Naive thymus-derived CD4-positive, alpha-beta T cell (primary cell): Measurements from ENCODE around the gene HOXA6. TPM values are rescaled to one million over a fixed set of nuclear protein-coding genes. Genes with fewer than 3 reads are reported as not detected.

Experiments used
- ATAC-seq: fragments of 150-1000 bp; cut with Tn5 transposase; 2 replicates; pipeline ENCODE4 v1.10.0; 2021; ENCODE audit warnings: mild to moderate bottlenecking, moderate library complexity
- CTCF ChIA-PET: fragments of 350-600 bp; sonication (Branson Sonifier 250); formaldehyde crosslinking; loops from one replicate; lab custom pipeline; 2021; ENCODE audit warnings: antibody characterized with exemption; lab: Charles Lee
- POLR2A ChIA-PET: fragments of 350-600 bp; sonication (Branson Sonifier 250); formaldehyde crosslinking; loops from one replicate; lab custom pipeline; 2021; ENCODE audit warnings: antibody characterized with exemption, inconsistent platforms; lab: Charles Lee
- DNase-seq, 9 donors: peaks; one replicate each; pipeline versions ENCODE4 v3.0.0 to v3.0.0-alpha.2; 2020 to 2022; ENCODE audit warnings: mixed read lengths in 1 of 9
- H3K27ac ChIP-seq: one replicate; pipeline ENCODE4 v1.7.0; 2013; ENCODE audit warnings: mild to moderate bottlenecking, low read depth, low read length, moderate library complexity
- H3K27me3 ChIP-seq, 2 donors: one replicate each; pipeline ENCODE4 v1.7.0; 2013; ENCODE audit warnings: low read length in 2 of 2, mild to moderate bottlenecking in 2 of 2, moderate library complexity in 2 of 2; ENCODE audit not compliant: control insufficient read depth in 2 of 2, insufficient read depth in 2 of 2
- H3K36me3 ChIP-seq, 3 experiments: 1 replicate in 2 of 3; 2 replicates in 1 of 3; pipeline ENCODE4 v1.7.0; 2013; ENCODE audit warnings: low read length in 3 of 3, mild to moderate bottlenecking in 3 of 3, moderate library complexity in 1 of 3; ENCODE audit not compliant: insufficient read depth in 3 of 3, control insufficient read depth in 2 of 3
- H3K4me1 ChIP-seq, 2 donors: one replicate each; pipeline ENCODE4 v1.7.0; 2013; ENCODE audit warnings: low read length in 2 of 2, mild to moderate bottlenecking in 2 of 2, moderate library complexity in 1 of 2; ENCODE audit not compliant: control insufficient read depth in 2 of 2, insufficient read depth in 2 of 2
- H3K4me3 ChIP-seq: 2 replicates; pipeline ENCODE4 v1.7.0; 2013; ENCODE audit warnings: mild to moderate bottlenecking, low read length
- H3K9me3 ChIP-seq, 3 experiments: 1 replicate in 2 of 3; 2 replicates in 1 of 3; pipeline ENCODE4 v1.7.0; 2013; ENCODE audit warnings: low read length in 3 of 3; ENCODE audit not compliant: control insufficient read depth in 2 of 3
- H3K27ac Mint-ChIP-seq, 9 donors: one replicate each; pipeline ENCODE4 v1.8.0; 2020 to 2022; ENCODE audit warnings: mixed read lengths in 9 of 9, mild to moderate bottlenecking in 8 of 9, moderate library complexity in 5 of 9, inconsistent platforms in 2 of 9
- H3K27me3 Mint-ChIP-seq, 5 donors: one replicate each; pipeline ENCODE4 v1.8.0; 2021 to 2022; ENCODE audit warnings: mixed read lengths in 5 of 5, mild to moderate bottlenecking in 1 of 5
- H3K36me3 Mint-ChIP-seq, 5 donors: one replicate each; pipeline ENCODE4 v1.8.0; 2020 to 2022; ENCODE audit warnings: mixed read lengths in 5 of 5, mild to moderate bottlenecking in 3 of 5, inconsistent platforms in 1 of 5
- H3K4me1 Mint-ChIP-seq, 7 donors: one replicate each; pipeline ENCODE4 v1.8.0; 2020 to 2022; ENCODE audit warnings: mixed read lengths in 7 of 7, mild to moderate bottlenecking in 3 of 7, inconsistent platforms in 1 of 7
- H3K4me3 Mint-ChIP-seq, 10 donors: one replicate each; pipeline ENCODE4 v1.8.0; 2020 to 2022; ENCODE audit warnings: mild to moderate bottlenecking in 10 of 10, mixed read lengths in 10 of 10, moderate library complexity in 6 of 10, inconsistent platforms in 2 of 10
- H3K9me3 Mint-ChIP-seq, 11 donors: one replicate each; pipeline ENCODE4 v1.8.0; 2020 to 2022; ENCODE audit warnings: mixed read lengths in 11 of 11, mild to moderate bottlenecking in 4 of 11, inconsistent platforms in 1 of 11, moderate library complexity in 1 of 11
- intact Hi-C, 2 donors: fragments of 100-400 bp; cut with micrococcal nuclease; formaldehyde crosslinking; loops; one replicate each; pipeline ENCODE4 v1.15.1; 2023
- polyA plus RNA-seq, 2 donors: library from polyadenylated mRNA; unstranded; fragments of 300-500 nt; fragmentation: Illumina TruSeq; gene quantifications; one replicate each; pipeline ENCODE4 v1.2.3, GENCODE V29; 2021
- total RNA-seq, 6 experiments: library from RNA in 5 of 6; stranded (reverse) in 5 of 6; gene quantifications; 1 replicate in 5 of 6; 2 replicates in 1 of 6; pipeline ENCODE4 v1.2.3 and lab custom pipeline; 2021 to 2026

The HOXA6 gene
- total and polyA plus RNA-seq, 7 experiments from 2014 or later: 0.32 to 0.49 TPM; not detected in 5

- Mint-ChIP-seq H3K27me3 (peaks cover 67 to 90% (median 71%) of the 10 kb centered on the region in 5 donors), H3K9me3 (peaks cover 0 to 15% (median 0%) of the 10 kb centered on the region in 11 donors), H3K27ac (peak overlapping the region in 8 of 9 donors; percentile 19 to 69 (median 55)), H3K4me3 (peak overlapping the region in 3 of 10 donors; percentile 3 to 61 (median 48)), H3K4me1 (peaks cover 15 to 59% (median 28%) of the 10 kb centered on the region in 7 donors), H3K36me3 (peaks cover 0 to 5% (median under 1%) of the 10 kb centered on the region in 5 donors)
- intact Hi-C loops: loop anchor here (5.0 kb wide), 5 partner anchors 34 to 1211 kb away; partner anchors contain the start of genes EVX1 (in 1 of the 2) and SNX10 (in 1 of the 2)
- DNase-seq (no peak), ATAC-seq (no peak)
- Histone ChIP-seq H3K27me3 (peaks cover 40 to 68% of the 10 kb centered on the region in 2 donors), H3K4me1 (peaks cover 14 to 45% of the 10 kb centered on the region in 2 donors), H3K27ac (no peak overlapping the region), H3K9me3 (no peaks in the 10 kb centered on the region), H3K36me3 (no peaks in the 10 kb centered on the region), H3K4me3 (no peak overlapping the region)
- POLR2A ChIA-PET: no interaction called here
- CTCF ChIA-PET: interaction anchor here (0.6 to 3.4 kb wide), 4 partner anchors 14 to 1270 kb away, joined by 3 to 42 read pairs (median 6); no protein-coding TSS in a partner anchor
Measured at GRCh38 chr7:27163288-27164044, 15.9 kb upstream of the HOXA6 start.

- peaks cover 69 to 90% (median 72%) of the 10 kb centered on the region in 5 donors for H3K27me3 Mint-ChIP-seq
- peaks cover 33 to 68% of the 10 kb centered on the region in 2 donors for H3K27me3 ChIP-seq
- ChIA-PET POLR2A (no interaction called here), CTCF (interaction anchor here (0.6 to 3.4 kb wide), 9 partner anchors 10 to 1269 kb away, joined by 3 to 42 read pairs (median 5); partner anchors contain the start of gene HOXA3)
- H3K9me3 Mint-ChIP-seq: peaks cover 0 to 13% (median 0%) of the 10 kb centered on the region in 11 donors
- H3K9me3 ChIP-seq: no peaks in the 10 kb centered on the region
- H3K36me3 ChIP-seq: no peaks in the 10 kb centered on the region
- H3K27ac Mint-ChIP-seq: no peak overlapping the region
- H3K4me1 ChIP-seq: peaks cover 18 to 45% of the 10 kb centered on the region in 2 donors
- intact Hi-C loops: loop anchor here (5.0 kb wide), 5 partner anchors 35 to 1210 kb away; partner anchors contain the start of genes EVX1 (in 1 of the 2) and SNX10 (in 1 of the 2)
- ATAC-seq (no peak), DNase-seq (no peak)
- no peak overlapping the region for H3K27ac ChIP-seq
- H3K36me3 Mint-ChIP-seq: peaks cover 0 to 5% (median 0%) of the 10 kb centered on the region in 5 donors
- H3K4me3 ChIP-seq: no peak overlapping the region
- no peak overlapping the region for H3K4me3 Mint-ChIP-seq
- H3K4me1 Mint-ChIP-seq: peaks cover 20 to 59% (median 34%) of the 10 kb centered on the region in 7 donors
Measured at GRCh38 chr7:27162561-27163287, 15.2 kb upstream of the HOXA6 start.

GRCh38 chr7:27161721-27162560 lies 14.4 kb upstream of the HOXA6 start:
- ChIA-PET POLR2A (interaction anchor here (1.1 kb wide), 1 partner anchor 479 kb away, joined by 6 read pairs; no protein-coding TSS in a partner anchor), CTCF (interaction anchor here (0.9 to 3.4 kb wide), 9 partner anchors 12 to 1269 kb away, joined by 3 to 42 read pairs (median 5); no protein-coding TSS in a partner anchor)
- H3K4me3 Mint-ChIP-seq: peak overlapping the region in 2 of 10 donors; percentile 48 to 58
- H3K36me3 Mint-ChIP-seq: peaks cover 0 to 5% (median 0%) of the 10 kb centered on the region in 5 donors
- Histone ChIP-seq H3K27me3 (peaks cover 26 to 66% of the 10 kb centered on the region in 2 donors), H3K9me3 (no peaks in the 10 kb centered on the region), H3K4me1 (peaks cover 18 to 43% of the 10 kb centered on the region in 2 donors), H3K36me3 (no peaks in the 10 kb centered on the region), H3K27ac (no peak overlapping the region), H3K4me3 (no peak overlapping the region)
- H3K4me1 Mint-ChIP-seq: peaks cover 13 to 53% (median 33%) of the 10 kb centered on the region in 7 donors
- DNase-seq (no peak), ATAC-seq (no peak)
- peaks cover 0 to 15% (median 0%) of the 10 kb centered on the region in 11 donors for H3K9me3 Mint-ChIP-seq
- H3K27me3 Mint-ChIP-seq: peaks cover 69 to 90% (median 72%) of the 10 kb centered on the region in 5 donors
- H3K27ac Mint-ChIP-seq: no peak overlapping the region
- intact Hi-C loops: loop anchor here (1.0 to 5.0 kb wide), 16 partner anchors 11 to 1301 kb away; partner anchors contain the start of genes EVX1 (in 1 of the 2) and SNX10 (in 1 of the 2)

DNA sequence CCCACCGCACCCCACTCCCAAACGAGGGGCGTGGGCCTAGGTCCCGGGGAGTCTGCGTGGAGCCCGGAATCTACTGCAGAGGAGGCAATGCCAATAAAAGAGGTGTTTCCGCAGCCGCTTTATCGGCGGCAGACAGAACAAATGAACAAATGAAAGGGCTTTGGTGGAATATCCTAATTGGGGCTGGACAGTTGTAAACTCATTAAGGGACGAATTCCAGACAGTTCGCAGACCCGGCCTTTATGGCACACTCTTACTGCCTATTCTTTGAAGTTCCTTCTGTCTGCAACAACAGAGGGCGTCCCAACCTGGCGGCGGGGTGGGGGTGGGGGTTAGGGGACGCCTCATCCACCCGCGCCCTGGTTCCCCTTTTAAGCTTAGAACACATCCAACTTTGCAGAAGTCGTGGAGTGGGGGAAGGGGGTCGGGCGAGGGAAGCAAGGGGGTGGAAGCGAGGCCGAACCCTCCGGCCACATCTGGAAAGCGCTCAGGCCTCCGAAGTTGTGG lies 13.7 kb upstream of the HOXA6 start:
- H3K27me3 Mint-ChIP-seq: peaks cover 65 to 88% (median 75%) of the 10 kb centered on the region in 5 donors
- ChIA-PET POLR2A (interaction anchor here (1.0 to 1.1 kb wide), 5 partner anchors 17 to 1267 kb away, joined by 3 to 6 read pairs (median 3); no protein-coding TSS in a partner anchor), CTCF (interaction anchor here (0.5 to 3.4 kb wide), 17 partner anchors 12 to 1268 kb away, joined by 3 to 42 read pairs (median 4); no protein-coding TSS in a partner anchor)
- peaks cover 0 to 16% (median 0%) of the 10 kb centered on the region in 11 donors for H3K9me3 Mint-ChIP-seq
- H3K36me3 ChIP-seq: no peaks in the 10 kb centered on the region
- no peak overlapping the region for H3K27ac Mint-ChIP-seq
- H3K4me3 Mint-ChIP-seq: peak overlapping the region; percentile 71 to 84 (median 78)
- H3K36me3 Mint-ChIP-seq: peaks cover 0 to 5% (median 0%) of the 10 kb centered on the region in 5 donors
- ATAC-seq (peak; percentile 46), DNase-seq (no peak)
- peaks cover 23 to 61% of the 10 kb centered on the region in 2 donors for H3K27me3 ChIP-seq
- no peak overlapping the region for H3K27ac ChIP-seq
- intact Hi-C loops: loop anchor here (1.0 to 5.0 kb wide), 16 partner anchors 11 to 1300 kb away; partner anchors contain the start of genes EVX1 (in 1 of the 2) and SNX10 (in 1 of the 2)
- peaks cover 13 to 51% (median 35%) of the 10 kb centered on the region in 7 donors for H3K4me1 Mint-ChIP-seq
- peaks cover 21 to 38% of the 10 kb centered on the region in 2 donors for H3K4me1 ChIP-seq
- peak overlapping the region; percentile 81 for H3K4me3 ChIP-seq
- no peaks in the 10 kb centered on the region for H3K9me3 ChIP-seq

GRCh38 chr7:27160546-27161213 lies 13.1 kb upstream of the HOXA6 start:
- Histone ChIP-seq H3K27me3 (peaks cover 27 to 61% of the 10 kb centered on the region in 2 donors), H3K36me3 (no peaks in the 10 kb centered on the region), H3K27ac (no peak overlapping the region), H3K4me3 (peak overlapping the region; percentile 81), H3K9me3 (no peaks in the 10 kb centered on the region), H3K4me1 (peaks cover 24 to 38% of the 10 kb centered on the region in 2 donors)
- intact Hi-C loops: loop anchor here (1.0 to 5.0 kb wide), 16 partner anchors 10 to 1300 kb away; partner anchors contain the start of genes EVX1 (in 1 of the 2) and SNX10 (in 1 of the 2)
- ATAC-seq (peak; percentile 91), DNase-seq (peak; percentile 69 to 89 (median 84))
- peaks cover 62 to 89% (median 77%) of the 10 kb centered on the region in 5 donors for H3K27me3 Mint-ChIP-seq
- POLR2A ChIA-PET: interaction anchor here (0.6 to 1.1 kb wide), 6 partner anchors 18 to 1267 kb away, joined by 3 to 6 read pairs (median 3); no protein-coding TSS in a partner anchor
- H3K36me3 Mint-ChIP-seq: peaks cover 0 to 3% (median 0%) of the 10 kb centered on the region in 5 donors
- CTCF ChIA-PET: interaction anchor here (0.5 to 3.4 kb wide), 17 partner anchors 11 to 1268 kb away, joined by 3 to 42 read pairs (median 4); no protein-coding TSS in a partner anchor
- H3K27ac Mint-ChIP-seq: peak overlapping the region in 1 of 9 donors; percentile 33
- peaks cover 15 to 52% (median 34%) of the 10 kb centered on the region in 7 donors for H3K4me1 Mint-ChIP-seq
- peaks cover 0 to 13% (median 0%) of the 10 kb centered on the region in 11 donors for H3K9me3 Mint-ChIP-seq
- peak overlapping the region; percentile 71 to 88 (median 80) for H3K4me3 Mint-ChIP-seq
